Epithelial cell of proximal tubule (primary cell): Measurements from ENCODE around the gene GPR171. TPM values are rescaled to one million over a fixed set of nuclear protein-coding genes. Genes with fewer than 3 reads are reported as not detected.

Experiments
- DNase-seq: peaks from one replicate; pipeline ENCODE4 v3.0.0-alpha.2; 2011; ENCODE audit warnings: low read depth
- H3K4me3 ChIP-seq: 2 replicates; pipeline ENCODE4 v1.5.1; 2011; ENCODE audit warnings: low read depth, mild to moderate bottlenecking, low read length
- total RNA-seq: library from RNA; depleted of rRNA; stranded (reverse); fragments of >200 nt; gene quantifications from 2 replicates; pipeline ENCODE4 v1.2.3, GENCODE V29; 2015
- TF ChIP-seq, protein P1 (sequence below): conservative IDR thresholded peaks from 2 replicates; pipeline ENCODE4 v1.5.1; 2012; ENCODE audit warnings: low read depth, mild to moderate bottlenecking, low read length

GPR171 gene
- total RNA-seq, 1 donor from 2014 or later = not detected

DNA sequence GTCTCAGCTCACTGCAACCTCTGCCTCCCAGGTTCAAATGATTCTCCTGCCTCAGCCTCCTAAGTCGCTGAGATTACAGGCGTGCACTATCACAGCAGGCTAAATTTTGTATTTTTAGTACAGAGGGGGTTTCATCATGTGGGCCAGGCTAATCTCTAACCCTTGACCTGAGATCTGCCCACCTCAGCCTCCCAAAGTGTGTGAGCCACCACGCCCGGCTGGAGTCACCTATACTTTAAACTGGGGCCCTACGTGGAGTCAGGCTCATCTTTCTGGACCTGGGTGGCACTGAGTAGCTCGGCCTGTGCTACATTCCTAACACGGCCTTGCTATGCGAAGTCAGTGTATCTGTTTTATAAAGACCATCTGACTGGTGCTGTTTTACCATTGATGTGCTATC lies 5.8 kb downstream of the GPR171 start:
- DNase-seq = no peak
- TF ChIP-seq, protein P1, sequence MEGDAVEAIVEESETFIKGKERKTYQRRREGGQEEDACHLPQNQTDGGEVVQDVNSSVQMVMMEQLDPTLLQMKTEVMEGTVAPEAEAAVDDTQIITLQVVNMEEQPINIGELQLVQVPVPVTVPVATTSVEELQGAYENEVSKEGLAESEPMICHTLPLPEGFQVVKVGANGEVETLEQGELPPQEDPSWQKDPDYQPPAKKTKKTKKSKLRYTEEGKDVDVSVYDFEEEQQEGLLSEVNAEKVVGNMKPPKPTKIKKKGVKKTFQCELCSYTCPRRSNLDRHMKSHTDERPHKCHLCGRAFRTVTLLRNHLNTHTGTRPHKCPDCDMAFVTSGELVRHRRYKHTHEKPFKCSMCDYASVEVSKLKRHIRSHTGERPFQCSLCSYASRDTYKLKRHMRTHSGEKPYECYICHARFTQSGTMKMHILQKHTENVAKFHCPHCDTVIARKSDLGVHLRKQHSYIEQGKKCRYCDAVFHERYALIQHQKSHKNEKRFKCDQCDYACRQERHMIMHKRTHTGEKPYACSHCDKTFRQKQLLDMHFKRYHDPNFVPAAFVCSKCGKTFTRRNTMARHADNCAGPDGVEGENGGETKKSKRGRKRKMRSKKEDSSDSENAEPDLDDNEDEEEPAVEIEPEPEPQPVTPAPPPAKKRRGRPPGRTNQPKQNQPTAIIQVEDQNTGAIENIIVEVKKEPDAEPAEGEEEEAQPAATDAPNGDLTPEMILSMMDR = no peak
- H3K4me3 ChIP-seq = no peak overlapping the region

DNA sequence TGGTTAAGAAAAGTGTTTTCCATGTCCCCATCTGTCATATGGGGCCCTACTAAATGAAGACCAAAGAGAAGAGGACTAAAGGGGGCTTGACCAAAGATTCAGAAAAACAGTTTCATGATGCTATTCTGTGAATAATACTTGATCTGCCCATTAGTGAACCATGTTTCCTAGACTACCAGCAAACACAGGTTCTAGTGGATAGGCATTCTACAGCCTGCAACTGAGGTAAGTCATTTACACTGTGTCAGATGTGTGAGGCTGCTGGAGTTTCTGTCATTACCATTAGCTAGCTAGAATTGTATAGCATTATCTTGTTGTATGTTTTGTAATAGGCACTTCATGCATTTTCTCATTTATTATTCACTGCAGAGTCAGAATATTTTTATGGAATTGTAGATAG lies 6.6 kb downstream of the GPR171 start:
- H3K4me3 ChIP-seq = no peak overlapping the region
- TF ChIP-seq, protein P1 = no peak
- DNase-seq = no peak

DNA sequence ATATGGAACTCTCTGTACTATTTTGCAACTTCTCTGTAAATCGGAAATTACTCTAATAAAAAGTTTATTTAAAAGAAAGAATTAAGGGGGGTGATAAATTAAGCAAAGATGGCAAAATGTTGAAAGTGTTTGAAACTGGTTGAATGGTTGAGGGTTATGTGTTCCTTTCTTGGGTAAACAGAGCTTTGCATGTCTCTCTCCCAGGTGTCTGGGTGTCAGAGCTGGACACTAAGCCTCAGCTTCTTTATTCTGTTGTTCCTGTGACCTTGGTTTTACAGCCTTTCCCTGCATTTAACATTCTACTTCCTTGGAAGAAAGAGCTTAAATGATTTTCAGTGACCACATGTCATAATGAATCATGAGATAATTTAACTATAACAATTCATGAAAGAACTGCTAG lies 7.2 kb downstream of the GPR171 start:
- TF ChIP-seq, protein P1 = no peak
- DNase-seq = no peak
- H3K4me3 ChIP-seq = no peak overlapping the region

DNA sequence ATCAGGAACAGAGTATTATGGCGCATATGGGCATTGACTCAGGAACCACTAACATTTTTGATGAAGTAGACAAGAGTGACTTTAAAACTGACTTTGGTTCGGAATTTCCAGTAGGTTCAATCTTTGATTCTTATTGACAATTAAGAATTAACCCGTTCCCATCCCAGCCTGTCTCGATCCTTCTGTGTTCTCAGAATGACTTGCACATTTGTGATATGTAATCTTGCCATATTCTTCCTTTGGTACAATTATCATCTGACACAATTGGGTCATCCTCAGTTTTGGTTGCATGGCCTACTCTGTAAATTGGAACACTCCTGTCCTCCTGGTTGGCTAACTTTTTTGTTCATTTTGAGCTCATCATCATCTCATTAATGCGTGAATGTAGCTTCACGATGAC lies 10.5 kb downstream of the GPR171 start:
- DNase-seq = no peak
- TF ChIP-seq, protein P1 = no peak

DNA sequence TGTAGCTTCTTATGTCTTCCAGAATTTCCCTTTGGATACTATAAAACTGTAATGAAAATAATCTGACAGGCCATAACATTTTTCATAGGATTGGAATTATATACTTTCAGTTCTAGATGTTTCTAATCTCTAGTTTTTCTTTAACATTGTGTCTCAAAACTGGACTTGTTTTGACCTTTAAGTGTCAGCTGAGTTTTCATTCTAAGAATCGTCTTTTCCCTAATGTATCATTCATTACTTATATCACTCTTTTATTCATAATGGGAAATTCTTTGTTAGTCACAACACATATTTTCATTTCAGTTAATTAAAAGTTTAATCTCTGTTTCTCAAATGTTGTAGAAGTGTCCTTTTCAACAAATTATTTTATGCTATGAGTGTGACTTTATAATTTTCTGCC lies 11.9 kb downstream of the GPR171 start:
- TF ChIP-seq, protein P1 = no peak
- DNase-seq = no peak
- H3K4me3 ChIP-seq = no peak overlapping the region

More for the DNA sequence above, 10.5 kb downstream of the GPR171 start:
- H3K4me3 ChIP-seq = no peak overlapping the region

DNA sequence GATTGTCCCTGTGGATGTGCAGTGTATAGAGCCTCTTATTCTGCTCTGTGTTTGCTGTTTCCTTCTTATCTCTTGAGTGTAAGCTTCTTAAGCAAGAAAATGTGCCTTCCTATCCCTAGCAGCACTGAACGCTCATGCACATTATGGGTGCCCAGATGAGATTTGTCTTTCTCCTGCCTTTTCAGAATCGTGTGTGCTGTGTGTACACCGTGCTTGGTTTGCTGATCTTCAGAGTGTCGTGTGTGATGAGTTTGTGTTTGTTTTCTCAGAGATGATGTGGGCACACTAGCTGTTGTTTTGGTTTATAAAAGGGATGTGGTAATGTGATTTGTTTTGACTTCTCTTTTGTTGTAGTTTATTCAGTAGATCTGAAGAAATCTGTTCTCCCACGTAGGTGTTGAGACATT lies 19.7 kb downstream of the GPR171 start:
- DNase-seq = no peak
- no peak overlapping the region for H3K4me3 ChIP-seq
- TF ChIP-seq, protein P1 = no peak

DNA sequence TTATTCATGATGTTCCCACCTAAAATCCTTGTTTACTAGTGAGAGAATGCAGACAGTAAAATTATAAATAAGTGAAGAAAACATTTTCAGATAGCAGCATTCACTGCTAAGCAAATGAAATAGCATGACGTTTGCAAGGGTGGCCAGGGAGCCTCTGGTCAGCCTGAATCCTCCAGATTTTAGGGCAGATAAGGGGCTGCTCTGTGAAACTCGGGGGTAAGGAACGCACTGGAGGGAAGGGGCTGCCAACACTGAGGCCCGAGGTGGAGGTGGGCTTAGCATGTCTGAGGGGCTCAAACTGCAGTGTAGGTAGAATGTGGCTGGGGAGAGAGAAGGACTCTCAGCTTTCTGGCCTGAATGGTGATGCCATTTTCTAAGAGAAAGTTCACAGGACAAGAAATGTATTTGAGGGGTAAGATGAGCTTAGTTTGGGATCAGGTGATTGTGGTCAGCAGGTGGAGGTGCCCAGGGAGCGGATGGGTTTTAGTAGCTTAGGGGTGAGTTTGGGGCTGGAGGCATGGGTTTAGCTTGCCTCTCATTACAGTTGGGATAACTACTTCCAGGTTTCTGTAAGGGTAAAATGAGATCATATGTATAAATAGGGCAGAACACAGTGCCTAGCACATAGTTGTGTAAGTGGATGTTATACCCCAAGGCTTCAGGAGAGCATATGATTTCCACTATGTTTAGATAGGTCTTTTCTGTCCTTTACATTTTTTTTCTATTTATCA lies 20.5 kb downstream of the GPR171 start:
- TF ChIP-seq, protein P1 = no peak
- DNase-seq = no peak
- H3K4me3 ChIP-seq = no peak overlapping the region
